RWPE1 (cell line): ENCODE results near the gene C22orf15.

Experiments used
- CTCF ChIA-PET: fragments of 350-600 bp; sonication (Branson Sonifier 250); formaldehyde crosslinking; extraction: SDS; loops from one replicate; lab custom pipeline; 2021; lab: Yijun Ruan, JAX
- POLR2A ChIA-PET: fragments of 400-600 bp; formaldehyde crosslinking; extraction: SDS; loops from one replicate; lab custom pipeline; 2020; ENCODE audit warnings: antibody characterized with exemption; ENCODE audit not compliant: low non-redundant PET; lab: Yijun Ruan, JAX
- DNase-seq: peaks from one replicate; pipeline ENCODE4 v3.0.0; 2012; ENCODE audit warnings: low spot score
- H3K27ac ChIP-seq: fragments of 450-650 bp; 2 replicates; pipeline ENCODE4 v1.5.1; 2017
- TF ChIP-seq, protein P1 (sequence below): fragments of 450-650 bp; conservative IDR thresholded peaks from 2 replicates; pipeline ENCODE4 v1.5.1; 2017; ENCODE audit warnings: low read depth, mild to moderate bottlenecking

C22orf15 gene

DNA sequence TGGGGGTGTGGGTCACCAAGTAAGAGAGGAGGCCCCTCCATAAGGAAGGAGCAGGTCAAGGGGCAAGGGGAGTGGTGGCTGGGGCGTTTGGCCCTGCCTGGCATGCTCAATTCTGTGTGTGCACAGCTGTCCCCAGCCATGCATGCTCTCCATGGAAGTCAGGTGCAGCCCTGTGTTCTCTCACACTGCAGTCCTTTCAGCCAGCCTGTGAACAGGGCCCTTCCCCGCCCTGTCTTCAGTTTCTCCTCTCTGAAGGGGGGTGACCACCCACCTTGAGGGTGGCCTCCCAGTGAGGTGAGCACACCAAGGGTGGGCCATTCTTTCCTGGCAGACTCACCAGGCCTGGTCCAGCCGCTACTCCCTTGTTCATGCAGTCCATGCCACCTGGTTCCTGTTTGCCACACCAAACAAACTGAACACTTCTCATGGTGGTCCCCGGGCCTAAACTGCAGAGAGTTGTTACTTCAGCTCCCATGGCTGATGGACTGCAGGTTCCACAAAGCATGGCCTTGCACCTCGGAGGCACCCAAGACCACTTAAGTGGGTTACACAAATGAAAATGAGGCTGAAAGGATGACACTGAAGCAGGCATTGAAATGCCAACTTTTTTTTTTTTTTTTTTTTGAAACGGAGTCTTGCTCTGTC lies 6.7 kb downstream of the C22orf15 start:
- ChIA-PET CTCF (no interaction called here), POLR2A (no interaction called here)
- H3K27ac ChIP-seq = peak overlapping the region; percentile 82
- no peak for DNase-seq
- TF ChIP-seq, protein P1, sequence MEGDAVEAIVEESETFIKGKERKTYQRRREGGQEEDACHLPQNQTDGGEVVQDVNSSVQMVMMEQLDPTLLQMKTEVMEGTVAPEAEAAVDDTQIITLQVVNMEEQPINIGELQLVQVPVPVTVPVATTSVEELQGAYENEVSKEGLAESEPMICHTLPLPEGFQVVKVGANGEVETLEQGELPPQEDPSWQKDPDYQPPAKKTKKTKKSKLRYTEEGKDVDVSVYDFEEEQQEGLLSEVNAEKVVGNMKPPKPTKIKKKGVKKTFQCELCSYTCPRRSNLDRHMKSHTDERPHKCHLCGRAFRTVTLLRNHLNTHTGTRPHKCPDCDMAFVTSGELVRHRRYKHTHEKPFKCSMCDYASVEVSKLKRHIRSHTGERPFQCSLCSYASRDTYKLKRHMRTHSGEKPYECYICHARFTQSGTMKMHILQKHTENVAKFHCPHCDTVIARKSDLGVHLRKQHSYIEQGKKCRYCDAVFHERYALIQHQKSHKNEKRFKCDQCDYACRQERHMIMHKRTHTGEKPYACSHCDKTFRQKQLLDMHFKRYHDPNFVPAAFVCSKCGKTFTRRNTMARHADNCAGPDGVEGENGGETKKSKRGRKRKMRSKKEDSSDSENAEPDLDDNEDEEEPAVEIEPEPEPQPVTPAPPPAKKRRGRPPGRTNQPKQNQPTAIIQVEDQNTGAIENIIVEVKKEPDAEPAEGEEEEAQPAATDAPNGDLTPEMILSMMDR = no peak

DNA sequence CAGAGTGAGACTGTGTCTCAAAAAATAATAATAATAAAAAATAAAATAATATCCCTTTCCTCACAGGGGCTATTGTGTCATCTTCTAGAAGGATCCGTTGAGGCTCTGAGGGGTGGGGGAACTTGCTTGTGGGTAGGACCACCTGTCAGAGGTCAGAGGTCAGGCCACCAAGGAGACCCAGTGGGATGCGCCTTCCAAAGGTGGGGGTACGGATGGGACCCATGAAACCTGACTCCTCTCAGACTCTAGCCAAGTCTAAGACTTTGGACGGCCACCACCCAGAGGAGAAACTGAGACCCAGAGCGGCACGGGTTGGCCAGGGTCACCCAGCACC lies 9.5 kb downstream of the C22orf15 start:
- TF ChIP-seq, protein P1 = no peak
- ChIA-PET CTCF (no interaction called here), POLR2A (no interaction called here)
- H3K27ac ChIP-seq = peak overlapping the region; percentile 20
- no peak for DNase-seq

DNA sequence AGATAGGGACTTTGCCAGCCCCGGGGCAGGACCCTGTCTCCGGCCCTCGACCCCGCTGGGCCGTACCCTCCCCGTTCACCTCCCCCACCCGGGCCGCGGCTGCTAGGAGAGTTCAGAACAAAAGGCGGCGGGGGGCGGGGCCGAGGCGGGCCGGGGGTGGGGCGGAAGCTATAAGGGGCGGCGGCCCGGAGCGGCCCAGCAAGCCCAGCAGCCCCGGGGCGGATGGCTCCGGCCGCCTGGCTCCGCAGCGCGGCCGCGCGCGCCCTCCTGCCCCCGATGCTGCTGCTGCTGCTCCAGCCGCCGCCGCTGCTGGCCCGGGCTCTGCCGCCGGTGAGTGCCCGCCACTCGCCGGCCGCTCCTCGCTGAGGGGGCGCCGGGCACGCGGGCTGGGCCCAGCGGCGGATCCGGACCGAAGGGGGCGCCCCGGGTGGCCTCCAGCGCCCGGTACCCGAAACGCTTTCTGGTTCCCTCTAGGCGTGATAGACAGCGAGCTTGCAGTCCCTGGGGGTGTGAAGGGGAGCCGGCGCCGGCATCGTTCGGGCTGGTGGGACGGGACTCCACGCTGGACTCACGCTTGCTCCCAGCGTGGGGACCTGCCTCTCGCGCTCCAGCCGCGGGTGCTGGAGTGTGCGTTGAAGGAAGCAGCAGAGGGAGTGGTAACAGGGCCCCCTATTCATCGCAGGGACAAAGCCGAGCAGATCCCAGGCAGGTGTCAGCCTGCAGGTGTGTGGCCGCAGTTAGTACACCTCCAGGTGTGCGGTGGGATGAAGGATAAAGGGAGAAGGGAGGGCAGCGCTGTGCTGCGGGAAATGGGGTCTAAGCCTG lies 10.1 kb downstream of the C22orf15 start, which contains the start of gene MMP11:
Gene MMP11, plus strand, starts transcription at position 201 of the 825 bp plus-strand sequence. Its CDS starts 22 bp downstream, at position 223.
- CTCF ChIA-PET = no interaction called here
- TF ChIP-seq, protein P1 = 0 out of 2 replicates have a peak, but pooled peaks have one; percentile 13
- POLR2A ChIA-PET = no interaction called here

DNA sequence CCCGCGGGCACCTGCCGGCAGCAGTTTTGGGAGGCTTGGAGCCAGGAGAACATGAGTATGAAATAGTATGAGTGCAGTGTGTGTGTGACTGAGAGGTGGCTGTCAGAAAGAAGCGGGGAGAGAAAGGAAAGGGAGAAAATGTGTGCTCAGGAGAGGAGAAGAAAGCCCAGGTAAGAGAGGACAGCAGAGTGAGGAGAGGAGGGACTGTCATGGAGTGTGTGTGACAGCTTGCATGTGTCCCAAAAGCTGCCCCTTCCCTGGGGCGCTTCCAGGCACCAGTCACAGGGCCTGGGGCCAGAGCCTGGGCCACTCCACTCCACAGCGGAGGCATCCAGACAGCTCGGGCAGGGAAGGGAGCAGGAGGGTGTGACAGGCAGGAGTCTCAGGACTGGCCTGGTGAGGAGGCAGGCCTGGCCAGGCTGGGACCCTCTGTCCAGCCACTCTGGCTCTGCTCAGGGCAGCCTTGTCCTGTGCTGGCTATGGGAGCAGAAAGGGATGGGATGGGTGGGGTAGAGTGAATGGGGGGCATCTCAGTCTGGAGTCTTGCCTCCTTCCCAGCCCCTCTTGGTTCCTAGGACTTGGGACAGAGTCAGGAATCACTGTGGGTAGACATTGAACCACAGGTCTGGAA lies 10.8 kb downstream of the C22orf15 start:
- POLR2A ChIA-PET = no interaction called here
- CTCF ChIA-PET = no interaction called here

More for the DNA sequence above, 10.1 kb downstream of the C22orf15 start, which contains the start of gene MMP11:
- peak within 1 kb of the TSS; percentile 20 for H3K27ac ChIP-seq
- DNase-seq = peak; percentile 44

DNA sequence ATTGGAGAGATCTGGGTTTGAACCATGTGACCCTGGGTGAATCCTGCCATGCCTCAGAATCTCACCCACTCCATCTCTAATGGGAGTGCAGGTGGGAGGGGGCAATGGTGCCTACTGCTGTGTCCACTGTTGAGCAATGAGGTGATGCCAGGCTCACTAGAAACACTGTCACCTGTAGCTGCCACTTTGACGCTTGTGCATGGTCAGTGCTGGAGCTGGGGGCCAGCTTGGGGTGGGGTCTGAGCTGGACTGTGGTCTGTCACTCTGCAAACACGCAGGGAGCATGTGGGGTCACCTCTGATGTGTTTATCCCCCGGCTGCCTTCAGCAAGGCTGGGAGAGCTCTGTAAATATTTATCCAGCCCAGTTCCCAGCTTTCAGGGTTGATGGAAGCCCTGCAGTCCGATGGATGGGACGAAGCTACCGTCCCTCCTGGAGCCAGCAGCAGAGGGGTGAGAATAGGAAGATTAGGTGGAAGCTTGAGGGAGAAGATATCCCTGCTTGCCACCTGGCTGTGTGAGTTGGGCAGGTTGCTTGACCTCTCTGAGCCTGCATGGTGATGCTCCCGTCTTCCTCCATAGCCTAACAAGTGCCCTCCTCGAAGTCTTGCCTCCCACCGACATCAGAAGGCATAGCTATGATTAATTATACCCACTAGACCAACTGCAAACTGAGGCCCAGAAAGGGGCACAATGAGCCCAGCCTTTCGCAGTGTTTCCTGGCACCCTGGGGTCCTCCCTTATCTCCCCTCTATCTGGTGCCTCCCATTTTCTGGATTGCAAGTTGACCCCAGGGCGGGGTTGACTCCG lies 11.5 kb downstream of the C22orf15 start:
- no peak for DNase-seq
- peak overlapping the region; percentile 24; the same call in 1 of the 2 replicates for H3K27ac ChIP-seq
- ChIA-PET CTCF (interaction anchor here (0.7 kb wide), 1 partner anchor 493 kb away, joined by 3 read pairs; no protein-coding TSS in a partner anchor), POLR2A (no interaction called here)
- TF ChIP-seq, protein P1 = no peak

More for the DNA sequence above, 10.8 kb downstream of the C22orf15 start:
- no peak for DNase-seq
- TF ChIP-seq, protein P1 = no peak
- H3K27ac ChIP-seq = peak overlapping the region; percentile 9; the same call in 1 of the 2 replicates
